ENCODE measurements around the gene UBXN7.

- TF ChIP-seq CTCF (IDR thresholded peaks at IDR 0.05; ENCODE audit: insufficient read depth, low read length, poor library complexity, severe bottlenecking), result no peak
- TF ChIP-seq EZH2phosphoT487 (conservative IDR thresholded peaks at IDR 0.05; ENCODE audit: low read length), result no peak
These were observed 75.7 kb downstream of the UBXN7 start for GRCh38 chr3:196356556-196356955.
